Left renal pelvis (tissue), 4 donors: Measurements from ENCODE around the gene SRSF1. TPM values are rescaled to one million over a fixed set of nuclear protein-coding genes. Genes with fewer than 3 reads are reported as not detected.

Source experiments
- polyA plus RNA-seq, 4 donors: library from polyadenylated mRNA; unstranded; fragments of 120-200 nt; gene quantifications; one replicate each; pipeline ENCODE4 v1.2.1, GENCODE V29; 2013; ENCODE audit not compliant: insufficient read length in 4 of 4

SRSF1 gene
- polyA plus RNA-seq, 4 donors: 252 to 383 (median 352) TPM

Other genes starting within 250 kb of the SRSF1 start
- 10 to 100 TPM; 45.8 to 62.8 (median 60.7) TPM for gene MRPS23, start 157.2 kb downstream of the SRSF1 start, polyA plus RNA-seq
- gene CUEDC1, start 51.8 kb downstream of the SRSF1 start, polyA plus RNA-seq: 10 to 100 TPM; 44.5 to 74.3 (median 50.4) TPM
- 100 to 1,000 TPM in 3 of 4 donors, 10 to 100 TPM in 1; 98.0 to 120 (median 106) TPM for gene VEZF1, start 19.0 kb downstream of the SRSF1 start, polyA plus RNA-seq
- gene DYNLL2, start 76.2 kb upstream of the SRSF1 start, polyA plus RNA-seq: 10 to 100 TPM; 58.6 to 85.3 (median 76.1) TPM
- under 1 TPM in 1 of 4 donors, not detected in 3; 0.04 TPM for gene OR4D1, start 141.1 kb upstream of the SRSF1 start, polyA plus RNA-seq
- not detected for gene OR4D2, start 159.7 kb upstream of the SRSF1 start, polyA plus RNA-seq
- gene EPX, start 185.5 kb upstream of the SRSF1 start, polyA plus RNA-seq: 1 to 10 TPM in 1 of 4 donors, under 1 TPM in 3; 0.37 to 1.8 (median 0.59) TPM
- gene MKS1, start 212.0 kb upstream of the SRSF1 start, polyA plus RNA-seq: 10 to 100 TPM; 27.7 to 56.0 (median 43.1) TPM
- under 1 TPM in 3 of 4 donors, not detected in 1; 0.06 to 0.29 (median 0.26) TPM for gene LPO, start 231.3 kb upstream of the SRSF1 start, polyA plus RNA-seq